ENCODE data around the gene CACNB3. TPM values are rescaled to one million over a fixed set of nuclear protein-coding genes. Genes with fewer than 3 reads are reported as not detected.

Gene CACNB3
- total and polyA plus RNA-seq, 4 donors, result 8.3 to 33.1 (median 11.1) TPM

- peaks cover 6 to 25% (median 11%) of the 10 kb centered on the region in 5 donors for H3K4me1 ChIP-seq (ENCODE audit: control insufficient read depth in 5 of 5, insufficient read depth in 5 of 5, low read length in 5 of 5)
- WGBS, 2 donors, result 92% methylated on average over 63 of the region's 63 CpGs
- H3K36me3 ChIP-seq (ENCODE audit: control insufficient read depth in 4 of 4, insufficient read depth in 4 of 4, low read length in 4 of 4), result peaks cover 0 to 8% (median 2%) of the 10 kb centered on the region in 4 donors
- TF ChIP-seq CTCF (IDR thresholded peaks at IDR 0.05; ENCODE audit: control extremely low read depth, extremely low read depth), result no peak
- no peak for DNase-seq
- no peak for ATAC-seq (ENCODE audit: insufficient read depth, low FRiP score)
- no peaks in the 10 kb centered on the region for H3K27me3 ChIP-seq (ENCODE audit: control insufficient read depth in 3 of 3, insufficient read depth in 3 of 3, low read length in 2 of 3)
- no peaks in the 10 kb centered on the region for H3K9me3 ChIP-seq (ENCODE audit: control insufficient read depth in 4 of 4, insufficient read depth in 3 of 4, low read length in 3 of 4)
- peak overlapping the region in 1 of 2 donors; percentile 24 for H3K27ac ChIP-seq (ENCODE audit: low read depth in 1 of 2, low read length in 1 of 2)
- no peak overlapping the region for H3K9ac ChIP-seq (ENCODE audit: insufficient read depth in 1 of 2, low read length in 2 of 2)
- H3K4me3 ChIP-seq, result no peak overlapping the region
Observed at GRCh38 chr12:48782457-48783395, 35.6 kb upstream of the CACNB3 start.

- DNase-seq (no peak), ATAC-seq (ENCODE audit: insufficient read depth, low FRiP score) (no peak)
- Histone ChIP-seq H3K4me3 (no peak overlapping the region), H3K27ac (ENCODE audit: low read depth in 1 of 2, low read length in 1 of 2) (no peak overlapping the region), H3K4me1 (ENCODE audit: control insufficient read depth in 5 of 5, insufficient read depth in 5 of 5, low read length in 5 of 5) (peaks cover 7 to 29% (median 13%) of the 10 kb centered on the region in 5 donors), H3K9ac (ENCODE audit: insufficient read depth in 1 of 2, low read length in 2 of 2) (no peak overlapping the region), H3K36me3 (ENCODE audit: control insufficient read depth in 4 of 4, insufficient read depth in 4 of 4, low read length in 4 of 4) (peaks cover 0 to 8% (median 2%) of the 10 kb centered on the region in 4 donors), H3K9me3 (ENCODE audit: control insufficient read depth in 4 of 4, insufficient read depth in 3 of 4, low read length in 3 of 4) (no peaks in the 10 kb centered on the region), H3K27me3 (ENCODE audit: control insufficient read depth in 3 of 3, insufficient read depth in 3 of 3, low read length in 2 of 3) (no peaks in the 10 kb centered on the region)
- TF ChIP-seq CTCF (IDR thresholded peaks at IDR 0.05; ENCODE audit: control extremely low read depth, extremely low read depth), result no peak
- 96 to 97% methylated on average over 4 of the region's 4 CpGs for WGBS, 2 donors
Observed at GRCh38 chr12:48783432-48783831, 34.9 kb upstream of the CACNB3 start.

- DNase-seq, result peak in 1 of 3 donors; percentile 19
- Histone ChIP-seq H3K9ac (ENCODE audit: insufficient read depth in 1 of 2, low read length in 2 of 2) (peak overlapping the region in 1 of 2 donors; percentile 65), H3K36me3 (ENCODE audit: control insufficient read depth in 4 of 4, insufficient read depth in 4 of 4, low read length in 4 of 4) (peaks cover 0 to 8% (median 2%) of the 10 kb centered on the region in 4 donors), H3K9me3 (ENCODE audit: control insufficient read depth in 4 of 4, insufficient read depth in 3 of 4, low read length in 3 of 4) (no peaks in the 10 kb centered on the region), H3K27ac (ENCODE audit: low read depth in 1 of 2, low read length in 1 of 2) (peak overlapping the region in 1 of 2 donors; percentile 92), H3K4me1 (ENCODE audit: control insufficient read depth in 5 of 5, insufficient read depth in 5 of 5, low read length in 5 of 5) (peaks cover 10 to 21% (median 14%) of the 10 kb centered on the region in 5 donors), H3K27me3 (ENCODE audit: control insufficient read depth in 3 of 3, insufficient read depth in 3 of 3, low read length in 2 of 3) (no peaks in the 10 kb centered on the region), H3K4me3 (no peak overlapping the region)
- ATAC-seq (ENCODE audit: insufficient read depth, low FRiP score), result no peak
- 47 to 68% methylated on average over 7 of the region's 7 CpGs for WGBS, 2 donors
- TF ChIP-seq CTCF (IDR thresholded peaks at IDR 0.05; ENCODE audit: control extremely low read depth, extremely low read depth), result no peak
Observed at GRCh38 chr12:48786591-48787544, 31.4 kb upstream of the CACNB3 start.

All from lung (tissue), 12 donors.